GM21825 (cell line): ENCODE measurements around the gene NBEA.
"Not testable (repeated sequence)": the region's sequence is repeated elsewhere in the genome, so short reads cannot be mapped to it uniquely, and the experiment has no call there.

Experiments used
- ATAC-seq: cut with Tn5 transposase; IDR thresholded peaks from one replicate; pipeline ENCODE4 v1.9.1; 2021; ENCODE audit warnings: mild to moderate bottlenecking, moderate library complexity; ENCODE audit not compliant: unreplicated experiment

NBEA gene

DNA sequence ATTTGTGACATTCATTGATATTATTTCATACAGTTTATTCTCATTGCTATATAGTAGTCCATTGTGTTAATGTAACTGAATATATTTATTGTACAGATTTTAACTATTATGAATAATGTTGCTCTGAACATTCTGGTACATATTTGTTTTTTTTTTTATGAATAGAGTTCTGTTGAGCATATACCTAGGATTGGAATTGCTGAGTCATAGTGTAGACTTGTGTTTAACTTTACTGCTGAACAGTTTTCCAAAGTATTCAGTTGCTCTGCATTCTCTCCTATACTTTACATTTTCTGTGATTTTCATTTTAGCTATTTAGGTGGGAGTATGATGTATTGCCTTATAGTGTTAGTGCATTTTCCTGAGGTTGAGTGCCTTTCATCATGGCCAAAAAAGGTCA lies 436.9 kb downstream of the NBEA start:
- no peak for ATAC-seq

DNA sequence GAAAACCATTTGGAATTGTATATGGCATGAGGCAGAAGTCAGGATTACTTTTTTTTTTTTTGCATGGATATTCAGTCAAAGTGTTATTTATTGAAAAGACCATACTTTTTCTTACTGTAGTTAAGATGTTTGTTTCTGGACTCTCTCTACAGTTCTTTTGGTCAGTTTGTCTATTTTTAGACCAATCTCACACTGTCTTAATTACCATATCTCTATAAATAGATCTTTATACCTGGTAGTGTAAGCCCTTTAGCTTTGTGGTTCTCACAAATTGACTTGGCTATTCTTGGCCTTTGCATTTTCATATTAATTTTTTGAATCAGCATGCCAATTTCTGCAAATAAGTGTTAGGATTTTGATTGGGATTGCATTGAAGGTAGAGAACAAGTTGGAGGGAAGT lies 437.6 kb downstream of the NBEA start:
- ATAC-seq: no peak

DNA sequence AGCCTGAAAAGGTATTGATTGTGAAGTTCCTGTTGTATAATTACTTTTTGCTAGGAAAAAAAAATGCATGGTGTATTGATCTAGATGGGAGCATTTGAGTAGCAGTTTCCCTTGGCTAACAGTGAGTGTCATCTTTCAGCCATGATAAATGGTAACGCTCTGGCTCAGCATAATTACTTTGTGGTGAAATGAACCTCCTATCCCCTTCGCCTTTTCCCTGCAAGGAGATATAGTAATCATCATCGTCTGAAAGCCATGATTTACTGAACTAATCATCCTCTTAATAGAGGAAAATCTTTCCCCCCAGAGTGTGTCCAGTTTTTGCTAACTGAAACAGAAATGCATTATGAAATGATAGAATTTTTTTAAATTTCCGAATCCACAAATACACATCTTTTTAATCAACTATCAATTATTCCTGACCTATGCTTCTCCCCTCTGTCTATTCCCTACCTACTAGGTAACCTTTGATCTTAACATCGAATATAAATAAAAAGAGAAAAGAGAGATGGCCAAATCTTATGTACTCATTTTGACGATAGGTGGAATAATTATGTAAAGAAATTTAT lies 445.7 kb downstream of the NBEA start:
- no peak for ATAC-seq

DNA sequence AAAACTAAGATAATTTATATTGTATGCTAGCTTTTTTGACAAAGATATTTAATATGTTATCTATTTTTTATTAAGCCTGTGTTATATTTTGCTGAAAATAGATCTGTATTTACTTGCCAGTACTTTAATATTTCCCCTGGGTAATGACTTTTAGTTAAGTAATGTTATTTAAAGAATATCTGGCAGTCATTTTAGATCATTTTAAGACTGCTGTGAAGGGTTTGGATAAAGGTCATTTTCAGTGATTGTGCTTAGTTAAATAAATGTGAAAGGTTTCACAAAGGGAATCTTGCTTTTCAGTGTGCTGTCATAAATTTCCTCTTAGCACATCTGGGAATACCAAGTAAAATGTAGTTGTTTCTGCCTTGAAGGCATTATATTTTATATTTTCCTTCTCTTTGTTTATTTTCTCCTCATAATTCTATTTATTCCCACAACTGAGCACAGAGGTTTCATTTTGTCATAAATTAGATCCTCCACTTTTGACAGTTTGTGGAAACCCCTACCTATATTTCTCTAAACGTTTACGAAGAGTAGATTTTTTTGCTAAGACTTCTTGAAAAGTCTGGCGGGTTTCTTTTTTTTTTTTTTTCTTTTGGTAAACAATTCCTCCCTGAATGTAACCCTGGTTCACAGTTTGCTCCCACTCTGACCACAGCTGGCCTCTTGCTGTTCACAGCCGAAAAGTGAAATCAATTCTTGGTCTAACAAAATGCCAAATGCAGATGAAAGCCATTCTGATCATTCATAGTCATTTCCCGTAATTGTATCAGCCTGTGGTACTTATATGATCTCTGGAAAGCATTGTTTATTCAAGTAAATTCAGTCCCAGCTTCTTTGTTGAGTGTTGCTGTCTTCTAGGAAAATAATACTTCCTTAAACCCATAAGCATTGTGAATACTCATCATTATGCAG lies 446.6 kb downstream of the NBEA start:
- no peak for ATAC-seq

DNA sequence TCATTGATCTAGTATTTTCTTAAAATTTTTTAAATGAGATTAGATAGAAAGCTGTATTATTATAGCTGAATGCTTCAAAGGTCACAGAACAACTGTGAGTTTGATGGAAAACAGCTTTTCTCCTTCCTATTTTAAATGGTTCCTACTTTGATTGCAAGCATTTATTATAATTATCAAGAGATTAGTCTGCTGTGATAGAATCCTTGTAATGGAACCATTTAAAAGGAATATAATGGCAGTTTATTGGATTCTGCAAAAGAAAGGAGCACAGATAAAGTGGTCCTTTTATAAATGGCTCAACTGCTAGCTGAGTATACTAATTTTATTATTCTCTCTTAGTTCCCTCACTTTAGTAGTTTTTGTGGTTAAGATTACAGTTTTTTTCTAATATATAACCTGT lies 447.5 kb downstream of the NBEA start:
- ATAC-seq: no peak

DNA sequence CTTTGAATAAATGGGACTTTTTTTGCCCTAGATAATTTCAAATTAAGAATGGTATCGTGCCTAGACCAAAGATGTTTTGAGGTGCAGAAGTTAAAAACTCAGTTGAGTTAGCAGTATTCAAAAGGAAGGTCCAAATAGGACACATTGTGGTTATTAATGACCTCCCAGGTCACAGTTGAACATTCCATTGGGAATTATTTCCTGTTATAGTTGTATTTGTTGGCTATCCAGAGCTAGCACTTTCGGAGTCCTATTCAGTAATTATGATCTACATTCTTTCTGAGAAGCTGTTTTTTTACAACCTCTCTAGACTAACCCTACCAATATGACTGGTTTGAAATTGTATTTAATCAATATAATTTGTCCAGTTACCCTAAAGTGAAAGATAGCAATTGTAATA lies 450.7 kb downstream of the NBEA start:
- ATAC-seq: no peak

DNA sequence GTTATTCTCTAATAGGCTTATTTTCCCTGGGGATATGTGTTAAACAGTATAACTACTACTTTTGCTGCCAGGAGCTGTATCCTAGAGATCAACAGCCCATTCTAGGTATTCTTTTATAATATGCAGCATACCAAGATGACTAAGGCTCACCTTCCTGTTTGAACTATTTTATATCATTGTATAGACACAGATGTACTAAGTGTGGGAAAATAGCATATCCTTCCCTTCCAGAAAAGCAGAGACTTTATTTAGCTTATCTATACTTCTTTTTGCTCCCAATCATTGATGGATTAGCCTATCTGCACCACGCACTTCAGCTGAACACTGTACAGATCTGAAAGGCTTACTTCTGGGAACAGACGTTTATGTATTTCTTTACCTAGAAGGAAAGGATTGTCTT lies 451.8 kb downstream of the NBEA start:
- no peak for ATAC-seq

DNA sequence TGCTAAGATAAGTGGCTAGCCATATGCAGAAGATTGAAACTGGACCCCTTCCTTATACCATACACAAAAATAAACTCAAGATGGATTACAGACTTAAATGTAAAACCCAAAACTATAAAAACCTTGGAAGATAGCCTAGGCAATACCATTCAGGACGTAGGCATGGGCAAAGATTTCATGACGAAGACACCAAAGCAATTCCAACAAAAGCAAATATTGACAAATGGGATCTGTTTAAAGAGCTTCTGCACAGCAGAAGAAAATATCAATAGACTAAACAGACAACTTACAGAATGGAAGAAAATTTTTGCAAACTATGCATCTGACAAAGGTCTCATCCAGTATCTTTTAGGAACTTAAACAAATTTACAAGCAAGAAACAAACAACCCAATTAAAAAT lies 466.2 kb downstream of the NBEA start:
- not testable (repeated sequence) for ATAC-seq

DNA sequence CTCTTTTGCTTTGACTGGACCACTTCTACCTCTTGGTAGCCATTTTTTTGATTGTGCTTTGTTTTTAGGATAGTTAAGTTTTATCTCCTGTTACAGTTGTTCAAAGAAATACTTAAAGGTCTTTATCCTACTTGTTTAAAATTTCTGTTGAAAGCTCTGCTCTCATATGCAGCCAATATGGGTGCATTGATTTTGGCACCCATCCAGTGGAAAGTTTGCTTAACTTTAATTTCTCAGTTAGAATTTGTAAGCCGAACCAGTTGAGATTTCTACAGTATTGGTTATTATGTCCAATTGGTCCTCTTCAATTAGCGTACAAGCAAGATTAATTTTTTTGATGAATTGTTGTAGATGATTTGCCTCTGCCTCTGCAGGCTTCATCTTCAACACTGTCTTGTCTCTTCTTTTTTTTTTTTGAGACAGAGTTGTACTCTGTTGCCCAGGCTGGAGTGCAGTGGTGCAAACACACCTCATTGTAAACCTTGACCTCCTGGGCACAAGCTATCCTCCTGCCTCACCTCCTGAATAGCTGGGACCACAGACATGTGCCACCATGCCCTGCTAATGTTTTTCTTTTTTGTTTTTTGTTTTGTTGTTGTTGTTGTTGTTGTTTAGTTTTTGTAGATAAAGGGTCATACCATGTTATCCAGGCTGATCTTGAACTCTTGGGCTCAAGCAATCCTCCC lies 469.1 kb downstream of the NBEA start:
- ATAC-seq: no peak

DNA sequence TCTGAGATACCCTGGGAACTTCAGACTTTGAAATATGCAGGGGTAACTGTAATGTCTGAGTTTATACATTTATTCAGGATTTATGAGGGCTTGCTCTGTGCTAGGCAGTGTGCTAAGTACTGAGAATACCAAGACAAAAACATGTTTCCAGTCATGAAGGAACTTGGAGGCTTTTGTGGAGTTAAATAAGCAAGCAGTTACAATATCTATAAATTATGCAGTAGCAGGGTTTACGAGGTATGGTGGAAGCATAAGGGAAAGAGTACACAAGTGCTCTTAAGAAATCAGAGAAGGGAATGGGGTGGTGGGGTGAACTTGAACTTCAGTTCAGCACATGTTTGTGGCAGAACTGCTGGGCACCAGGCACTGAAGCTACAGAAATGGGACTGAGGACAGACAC lies 506.4 kb downstream of the NBEA start:
- no peak for ATAC-seq

DNA sequence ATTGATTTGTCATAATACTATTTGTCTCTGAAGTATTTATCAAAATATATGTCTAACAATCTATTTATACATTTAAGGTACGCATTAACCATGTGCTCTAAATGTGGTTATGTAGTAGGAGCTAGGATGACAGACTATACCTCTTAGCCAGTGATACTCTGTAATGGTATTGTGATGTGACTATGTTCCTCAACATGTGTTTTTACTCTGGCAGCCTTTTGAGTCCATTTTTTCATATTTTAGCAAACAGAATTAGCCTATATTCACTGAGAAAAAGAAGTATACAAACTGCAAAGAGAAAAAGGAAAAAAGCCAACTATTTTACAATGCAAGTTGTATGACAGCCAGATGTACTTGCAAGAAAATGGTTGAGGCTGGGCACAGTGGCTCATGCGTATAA lies 507.8 kb downstream of the NBEA start:
- ATAC-seq: no peak

DNA sequence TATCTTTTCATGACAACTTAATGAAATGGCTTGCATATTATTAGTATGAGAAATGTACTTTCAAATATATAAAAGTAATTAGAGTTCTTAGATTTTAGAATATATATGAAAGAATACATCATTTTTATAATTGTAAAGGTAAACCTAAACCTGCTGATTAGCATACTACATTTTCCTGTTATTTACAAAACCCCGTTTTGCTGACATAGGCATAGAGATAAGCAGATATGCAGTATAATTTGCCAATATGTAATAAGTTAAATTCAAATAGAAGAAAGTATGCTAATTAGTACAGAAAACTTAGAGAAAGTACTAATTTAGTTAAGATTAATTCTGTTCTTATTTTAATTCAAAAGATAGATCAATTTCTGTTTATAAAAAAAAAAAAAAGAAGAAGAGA lies 513.0 kb downstream of the NBEA start:
- no peak for ATAC-seq

DNA sequence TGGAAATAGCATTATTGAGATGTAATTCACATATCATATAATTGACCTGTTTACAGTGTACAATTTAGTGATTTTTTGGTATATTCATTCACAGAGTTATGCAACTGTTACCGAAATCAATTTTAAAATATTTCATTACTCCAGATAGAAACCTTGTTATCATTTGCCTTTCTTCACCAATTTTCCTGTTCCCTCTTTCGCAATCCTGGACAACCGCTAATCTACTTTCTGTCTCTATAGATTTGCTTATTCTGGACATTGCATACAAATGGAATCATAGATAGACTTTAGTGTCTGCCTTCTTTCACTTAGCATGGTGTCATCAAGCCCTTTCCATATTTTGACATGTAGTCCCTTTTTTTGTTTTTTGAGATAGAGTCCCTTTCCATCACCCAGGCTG lies 515.2 kb downstream of the NBEA start:
- ATAC-seq: no peak

DNA sequence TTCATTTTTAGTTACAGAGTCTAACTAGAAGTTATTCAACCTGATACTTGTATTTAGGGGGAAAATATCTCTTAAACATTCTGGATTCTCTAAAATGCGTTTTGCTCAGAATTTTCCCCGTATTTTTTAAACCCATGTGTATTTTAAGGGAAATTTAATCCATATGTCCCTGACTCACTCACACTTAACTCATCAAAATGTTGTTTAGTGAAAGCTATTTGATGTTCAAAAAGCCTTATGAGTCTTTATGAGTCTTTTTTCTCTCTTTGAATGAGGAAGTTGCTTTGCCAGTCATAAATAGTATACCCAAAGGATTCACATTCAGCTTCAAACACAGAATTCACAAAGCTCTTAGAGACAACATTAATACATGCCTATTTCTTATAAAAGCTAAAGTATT lies 518.0 kb downstream of the NBEA start:
- ATAC-seq: no peak

DNA sequence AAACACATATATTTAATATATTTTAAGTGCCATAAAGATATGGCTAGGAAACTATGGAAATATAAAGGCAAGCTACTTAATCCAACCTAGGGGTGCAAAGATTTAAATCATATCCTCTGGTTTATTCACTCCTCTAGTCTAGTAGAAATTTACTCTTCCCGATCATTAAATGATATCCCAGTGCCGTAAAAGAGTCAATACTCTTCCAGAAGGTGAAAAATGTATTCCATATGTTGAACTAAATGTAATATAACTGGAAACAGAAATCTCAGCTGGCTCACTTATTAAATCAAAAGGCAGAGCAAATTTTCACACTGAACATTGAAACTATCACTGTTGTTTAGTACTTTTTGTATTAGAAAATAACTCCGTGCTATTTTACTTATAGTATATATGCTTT lies 523.3 kb downstream of the NBEA start:
- ATAC-seq: no peak

DNA sequence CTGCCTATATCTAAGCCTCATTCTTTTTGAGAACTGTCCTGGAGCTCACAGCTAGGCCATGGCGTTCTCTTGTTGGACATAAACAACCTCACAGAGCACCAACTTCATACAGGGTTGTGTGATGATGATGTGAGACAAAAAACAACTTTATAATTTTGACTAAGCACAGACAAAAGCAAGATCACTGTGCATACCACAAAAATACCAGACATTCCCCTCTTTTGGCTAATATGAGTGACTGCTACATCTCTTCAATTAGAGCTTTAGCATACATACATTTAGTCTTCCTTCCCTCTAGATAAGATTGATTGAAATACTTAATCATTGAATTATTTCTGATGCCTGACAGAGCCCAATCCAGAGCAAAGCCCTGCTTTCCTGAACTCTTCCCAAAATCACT lies 526.1 kb downstream of the NBEA start:
- ATAC-seq: no peak

DNA sequence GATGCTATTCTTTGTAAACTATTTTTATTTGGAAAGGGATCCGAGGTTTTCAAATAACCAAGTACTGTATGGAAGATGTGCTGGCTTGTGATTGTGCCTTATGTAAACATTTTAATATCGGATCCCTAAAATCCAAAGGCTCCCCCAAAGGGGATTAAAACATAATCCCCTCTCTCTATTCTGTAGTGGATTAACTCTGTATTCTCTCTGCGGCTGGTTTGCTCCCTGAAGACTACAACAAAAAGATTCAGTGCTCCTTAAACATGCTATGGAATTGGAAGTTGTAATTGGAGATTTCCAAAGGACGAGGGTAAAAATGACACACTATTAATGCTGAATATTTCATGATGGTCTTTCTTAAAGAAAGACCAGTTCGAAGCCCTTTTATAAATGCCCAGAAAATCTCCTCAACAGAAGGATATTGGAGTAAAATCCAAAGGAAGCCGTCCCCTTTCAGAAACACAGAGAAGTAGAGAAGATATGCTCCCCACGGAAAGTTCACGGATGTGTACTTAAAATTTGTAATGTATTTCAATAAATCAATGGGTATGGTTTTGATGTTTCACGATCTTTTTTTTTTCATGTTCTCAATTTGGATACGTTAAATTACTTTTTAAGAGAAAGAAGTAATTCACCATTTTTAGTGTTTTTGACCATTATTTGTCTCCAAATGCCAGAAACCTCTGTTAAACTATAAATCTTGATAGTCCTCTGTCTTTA lies 527.9 kb downstream of the NBEA start:
- no peak for ATAC-seq

DNA sequence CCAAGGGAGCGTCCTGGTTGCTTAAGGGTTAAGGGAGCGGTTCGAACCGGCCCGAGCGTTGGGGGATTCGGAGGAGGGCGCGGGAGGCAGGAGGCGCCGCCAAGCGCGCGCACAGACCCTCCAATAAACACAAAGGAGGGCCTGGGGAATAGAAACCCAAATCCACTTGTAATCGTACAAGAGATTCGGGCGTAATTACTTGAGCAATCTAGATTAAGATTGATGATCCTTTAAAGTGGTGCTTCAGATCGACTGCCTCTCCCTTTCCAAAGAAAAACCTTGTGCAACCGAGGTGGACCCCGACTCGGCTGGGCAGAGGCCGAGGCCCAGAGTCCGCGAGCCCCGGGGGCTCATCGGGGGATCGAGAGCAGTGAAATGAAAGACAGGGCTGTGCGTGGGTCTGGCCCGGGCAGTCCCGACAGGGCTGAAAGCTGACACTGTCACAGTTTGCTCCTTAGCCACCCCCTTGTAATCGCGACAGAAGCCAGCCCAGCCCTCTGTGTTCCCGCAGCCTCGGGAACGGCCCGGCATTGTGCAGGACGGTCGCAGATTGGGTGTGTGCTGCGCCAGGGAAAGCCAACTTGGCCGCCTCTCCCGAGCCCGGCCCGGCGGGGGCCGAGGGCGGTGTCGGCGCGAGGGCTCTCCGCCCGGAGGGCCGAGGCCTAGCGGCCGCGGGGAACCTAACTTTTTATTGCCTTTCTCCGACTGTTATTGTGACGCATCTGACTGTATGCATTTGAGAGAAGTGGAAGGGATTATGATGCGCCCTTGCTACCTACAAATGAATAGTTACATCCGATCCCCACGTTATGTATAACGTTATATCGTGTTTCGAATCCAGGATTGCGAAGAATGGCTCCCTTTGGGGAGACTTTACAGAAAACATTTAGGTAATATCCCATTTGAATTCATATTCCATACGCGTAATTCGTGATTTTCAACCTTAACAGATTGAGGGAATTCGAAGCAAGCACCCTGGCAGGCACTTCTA lies 528.9 kb downstream of the NBEA start:
- no peak for ATAC-seq

DNA sequence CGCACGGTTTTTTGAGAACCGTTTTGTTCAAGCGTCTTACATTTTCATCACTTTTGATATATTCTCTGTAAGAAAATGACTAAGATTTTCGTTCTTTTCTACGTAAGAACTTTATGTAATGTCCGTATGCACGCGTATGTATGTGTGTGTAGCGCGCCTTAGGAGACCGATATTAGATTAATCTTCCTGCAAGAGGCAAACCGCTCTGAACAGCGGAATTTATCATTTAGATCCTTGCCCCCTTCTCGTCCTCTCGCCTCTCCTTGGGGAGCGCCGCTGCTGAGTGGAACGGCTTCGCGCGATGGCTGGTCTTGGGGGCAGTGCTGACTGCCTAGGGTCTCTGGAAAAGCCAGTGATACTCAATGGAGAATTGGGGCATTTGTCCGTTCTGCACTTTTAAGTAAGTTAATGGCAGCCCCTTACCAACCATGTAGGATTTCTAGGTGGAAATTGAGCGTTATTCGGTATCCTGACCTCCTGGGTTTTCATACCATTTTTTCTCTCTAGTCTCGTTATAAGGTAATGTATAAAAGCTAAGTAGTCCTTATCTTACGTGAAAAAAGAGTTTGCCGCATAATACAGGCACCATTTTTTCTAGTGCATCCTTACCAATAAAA lies 529.7 kb downstream of the NBEA start:
- no peak for ATAC-seq
